Kidney epithelial cell (primary cell): ENCODE measurements around the gene SPRYD7. TPM values are rescaled to one million over a fixed set of nuclear protein-coding genes. Genes with fewer than 3 reads are reported as not detected.

Experiments used
- DNase-seq: peaks from one replicate; pipeline ENCODE4 v3.0.0-alpha.2; 2010; ENCODE audit warnings: low read depth
- H3K27me3 ChIP-seq: 2 replicates; pipeline ENCODE4 v1.6.0; 2011; ENCODE audit warnings: low read length; ENCODE audit not compliant: control insufficient read depth, insufficient read depth
- H3K36me3 ChIP-seq: 2 replicates; pipeline ENCODE4 v1.5.1; 2011; ENCODE audit warnings: low read length; ENCODE audit not compliant: control insufficient read depth, insufficient read depth
- H3K4me3 ChIP-seq: 2 replicates; pipeline ENCODE4 v1.5.1; 2011; ENCODE audit warnings: low read depth, mild to moderate bottlenecking, control low read depth, low read length
- CTCF ChIP-seq: IDR thresholded peaks from 2 replicates; pipeline ENCODE4 v1.5.1; 2011; ENCODE audit warnings: mild to moderate bottlenecking, moderate library complexity, low read length, control low read depth, inconsistent platforms; ENCODE audit not compliant: insufficient read depth, poor library complexity, severe bottlenecking
- total RNA-seq: library from RNA; depleted of rRNA; stranded (reverse); fragments of >200 nt; gene quantifications from 2 replicates; pipeline ENCODE4 v1.2.3, GENCODE V29; 2015

The SPRYD7 gene
- total RNA-seq, 1 donor from 2014 or later, result 4.4 TPM

GRCh38 chr13:49877629-49878218 lies 58.4 kb downstream of the SPRYD7 start:
- Histone ChIP-seq H3K36me3 (no peaks in the 10 kb centered on the region), H3K4me3 (no peak overlapping the region), H3K27me3 (no peaks in the 10 kb centered on the region)
- TF ChIP-seq CTCF, result no peak
- DNase-seq, result no peak

- no peak for TF ChIP-seq CTCF
- no peaks in the 10 kb centered on the region for H3K36me3 ChIP-seq
Observed at GRCh38 chr13:49874430-49874829, 61.7 kb downstream of the SPRYD7 start.

GRCh38 chr13:49869519-49869918 lies 66.6 kb downstream of the SPRYD7 start:
- DNase-seq, result no peak
- no peaks in the 10 kb centered on the region for H3K36me3 ChIP-seq
- H3K27me3 ChIP-seq, result no peaks in the 10 kb centered on the region
- H3K4me3 ChIP-seq, result no peak overlapping the region
- peak; percentile 21 for TF ChIP-seq CTCF

More at GRCh38 chr13:49874430-49874829, 61.7 kb downstream of the SPRYD7 start:
- no peak for DNase-seq
- Histone ChIP-seq H3K4me3 (no peak overlapping the region), H3K27me3 (no peaks in the 10 kb centered on the region)

- Histone ChIP-seq H3K4me3 (no peak overlapping the region), H3K36me3 (no peaks in the 10 kb centered on the region), H3K27me3 (no peaks in the 10 kb centered on the region)
- DNase-seq, result no peak
- TF ChIP-seq CTCF, result no peak
Observed at GRCh38 chr13:49867834-49868233, 68.3 kb downstream of the SPRYD7 start.

DNA sequence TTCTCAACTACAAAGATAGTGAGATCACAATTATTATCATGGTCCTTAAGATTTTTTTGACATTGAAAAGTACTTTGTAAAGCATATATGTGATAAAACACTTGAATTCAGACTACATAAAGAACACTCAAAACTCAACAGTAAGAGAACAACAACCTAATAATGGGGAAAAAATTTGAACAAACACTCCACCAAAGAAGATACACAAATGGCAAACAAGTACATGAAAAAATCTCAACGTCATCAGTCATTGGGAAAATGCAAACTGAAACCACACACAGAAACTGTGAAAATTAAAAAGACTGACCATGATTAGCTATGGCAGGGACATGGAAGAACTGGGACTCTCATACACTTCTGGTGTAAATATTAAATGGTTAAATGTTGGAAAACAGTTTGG lies 70.9 kb downstream of the SPRYD7 start:
- no peak for TF ChIP-seq CTCF
- Histone ChIP-seq H3K4me3 (no peak overlapping the region), H3K36me3 (no peaks in the 10 kb centered on the region), H3K27me3 (no peaks in the 10 kb centered on the region)
- DNase-seq, result no peak

DNA sequence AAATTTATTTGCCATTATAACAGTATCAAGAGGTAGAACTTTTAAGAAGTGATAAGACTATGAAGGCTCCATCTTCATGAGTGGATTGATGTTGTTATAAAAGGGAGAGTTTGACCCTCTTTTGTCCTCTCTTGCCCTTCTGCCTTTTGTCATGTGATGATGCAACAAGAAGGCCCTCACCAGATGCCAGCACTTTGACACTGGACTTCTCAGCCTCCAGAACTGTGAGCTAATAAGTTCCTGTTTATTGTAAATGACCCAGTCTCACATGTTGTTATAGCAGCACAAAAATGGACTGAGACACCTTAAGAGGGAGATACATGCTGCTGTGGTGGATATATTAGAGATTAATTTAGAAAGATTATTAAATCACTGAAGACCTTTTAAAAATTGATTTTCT lies 71.6 kb downstream of the SPRYD7 start:
- no peak for TF ChIP-seq CTCF
- Histone ChIP-seq H3K36me3 (no peaks in the 10 kb centered on the region), H3K27me3 (no peaks in the 10 kb centered on the region), H3K4me3 (no peak overlapping the region)
- no peak for DNase-seq

Other genes starting within 250 kb of the SPRYD7 start
- gene EBPL, start 244.9 kb downstream of the SPRYD7 start, total RNA-seq, result 51.7 and 67.2 TPM in 2 replicates
- 32.0 and 32.2 TPM in 2 replicates for gene KPNA3, start 143.7 kb downstream of the SPRYD7 start, total RNA-seq
- gene TRIM13, start 60.7 kb upstream of the SPRYD7 start, total RNA-seq, result 17.2 and 17.5 TPM in 2 replicates
- gene KCNRG, start 79.1 kb upstream of the SPRYD7 start, total RNA-seq, result 0.62 TPM in 1 of 2 replicates, not detected in the other